Measurements from ENCODE around the gene GRID1. TPM values are rescaled to one million over a fixed set of nuclear protein-coding genes. Genes with fewer than 3 reads are reported as not detected.

The GRID1 gene
- total RNA-seq, 1 donor from 2014 or later: 1.1 TPM

DNA sequence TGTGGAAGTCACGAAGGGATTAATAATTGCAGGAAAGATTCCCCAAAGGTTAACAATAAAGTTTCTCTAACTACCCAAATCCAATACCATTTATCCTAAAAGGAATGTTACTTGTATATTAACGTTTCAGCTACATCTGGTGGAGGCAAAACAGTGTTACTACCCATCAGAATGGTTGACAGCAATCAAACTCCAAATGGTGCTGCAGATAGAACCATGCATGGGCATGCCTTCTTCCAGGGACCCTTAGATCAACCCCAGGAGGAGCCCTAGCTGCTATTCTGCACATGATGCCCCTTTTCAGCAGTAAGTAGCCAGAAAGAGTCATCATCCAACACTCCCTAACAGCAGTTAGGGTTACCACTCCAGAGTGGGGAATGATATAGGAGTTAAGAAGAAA, 336.3 kb downstream of the GRID1 start:
- Mint-ChIP-seq H3K36me3 (ENCODE audit: low read depth) (peaks cover 3% of the 10 kb centered on the region), H3K27me3 (ENCODE audit: low read depth) (no peaks in the 10 kb centered on the region), H3K9me3 (peaks cover 17% of the 10 kb centered on the region), H3K4me3 (no peak overlapping the region), H3K27ac (ENCODE audit: unreplicated experiment) (no peak overlapping the region), H3K4me1 (no peaks in the 10 kb centered on the region)
- TF ChIP-seq, protein P1, sequence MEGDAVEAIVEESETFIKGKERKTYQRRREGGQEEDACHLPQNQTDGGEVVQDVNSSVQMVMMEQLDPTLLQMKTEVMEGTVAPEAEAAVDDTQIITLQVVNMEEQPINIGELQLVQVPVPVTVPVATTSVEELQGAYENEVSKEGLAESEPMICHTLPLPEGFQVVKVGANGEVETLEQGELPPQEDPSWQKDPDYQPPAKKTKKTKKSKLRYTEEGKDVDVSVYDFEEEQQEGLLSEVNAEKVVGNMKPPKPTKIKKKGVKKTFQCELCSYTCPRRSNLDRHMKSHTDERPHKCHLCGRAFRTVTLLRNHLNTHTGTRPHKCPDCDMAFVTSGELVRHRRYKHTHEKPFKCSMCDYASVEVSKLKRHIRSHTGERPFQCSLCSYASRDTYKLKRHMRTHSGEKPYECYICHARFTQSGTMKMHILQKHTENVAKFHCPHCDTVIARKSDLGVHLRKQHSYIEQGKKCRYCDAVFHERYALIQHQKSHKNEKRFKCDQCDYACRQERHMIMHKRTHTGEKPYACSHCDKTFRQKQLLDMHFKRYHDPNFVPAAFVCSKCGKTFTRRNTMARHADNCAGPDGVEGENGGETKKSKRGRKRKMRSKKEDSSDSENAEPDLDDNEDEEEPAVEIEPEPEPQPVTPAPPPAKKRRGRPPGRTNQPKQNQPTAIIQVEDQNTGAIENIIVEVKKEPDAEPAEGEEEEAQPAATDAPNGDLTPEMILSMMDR (conservative IDR thresholded peaks at IDR 0.05): no peak
- DNase-seq (ENCODE audit: low read depth, low spot score): no peak

DNA sequence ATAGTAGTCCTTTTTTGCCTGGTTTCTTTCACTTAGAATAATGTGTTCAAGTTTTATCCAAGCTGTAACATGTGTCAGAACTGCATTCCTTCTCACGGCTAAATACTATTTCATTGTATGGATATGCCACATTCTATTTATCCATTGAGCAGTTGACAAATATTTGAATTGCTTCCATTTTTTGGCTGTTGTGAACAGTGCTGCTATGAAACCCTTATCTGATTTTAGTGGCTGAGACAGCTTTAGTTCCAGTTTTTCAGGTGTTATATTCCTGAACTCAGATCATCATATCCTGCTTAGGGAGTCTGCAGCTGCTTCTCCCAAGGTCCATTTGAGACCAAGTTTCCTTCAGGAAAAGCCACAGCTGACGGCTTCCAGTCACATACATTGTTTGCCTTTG, 339.2 kb downstream of the GRID1 start:
- TF ChIP-seq, protein P1 (conservative IDR thresholded peaks at IDR 0.05): no peak
- Mint-ChIP-seq H3K36me3 (ENCODE audit: low read depth) (peaks cover 3% of the 10 kb centered on the region), H3K4me1 (no peaks in the 10 kb centered on the region), H3K27me3 (ENCODE audit: low read depth) (no peaks in the 10 kb centered on the region), H3K4me3 (no peak overlapping the region), H3K9me3 (peaks cover 17% of the 10 kb centered on the region), H3K27ac (ENCODE audit: unreplicated experiment) (no peak overlapping the region)
- no peak for DNase-seq (ENCODE audit: low read depth, low spot score)

DNA sequence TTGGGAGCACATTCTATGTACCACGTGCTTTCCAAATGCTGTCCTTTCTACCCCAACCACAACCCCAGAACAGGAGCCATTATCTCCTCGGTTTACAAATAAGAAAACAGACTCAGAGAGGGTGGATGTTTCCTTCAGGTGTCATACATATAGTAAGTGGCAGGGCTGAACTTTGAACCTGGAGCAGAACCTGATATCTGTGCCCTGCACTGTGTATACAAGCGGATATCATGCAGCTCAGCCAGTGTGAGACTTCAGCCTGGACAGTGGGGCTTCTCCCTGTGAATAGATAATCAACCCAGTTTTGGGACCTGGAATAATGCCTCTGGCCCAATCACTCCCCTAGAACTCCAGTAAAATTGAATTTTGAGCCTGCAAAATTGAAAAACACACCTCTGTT, 341.1 kb downstream of the GRID1 start:
- Mint-ChIP-seq H3K4me3 (no peak overlapping the region), H3K27me3 (ENCODE audit: low read depth) (no peaks in the 10 kb centered on the region), H3K4me1 (no peaks in the 10 kb centered on the region), H3K27ac (ENCODE audit: unreplicated experiment) (no peak overlapping the region), H3K36me3 (ENCODE audit: low read depth) (no peaks in the 10 kb centered on the region), H3K9me3 (peaks cover 13% of the 10 kb centered on the region)
- TF ChIP-seq, protein P1 (conservative IDR thresholded peaks at IDR 0.05): no peak
- no peak for DNase-seq (ENCODE audit: low read depth, low spot score)

DNA sequence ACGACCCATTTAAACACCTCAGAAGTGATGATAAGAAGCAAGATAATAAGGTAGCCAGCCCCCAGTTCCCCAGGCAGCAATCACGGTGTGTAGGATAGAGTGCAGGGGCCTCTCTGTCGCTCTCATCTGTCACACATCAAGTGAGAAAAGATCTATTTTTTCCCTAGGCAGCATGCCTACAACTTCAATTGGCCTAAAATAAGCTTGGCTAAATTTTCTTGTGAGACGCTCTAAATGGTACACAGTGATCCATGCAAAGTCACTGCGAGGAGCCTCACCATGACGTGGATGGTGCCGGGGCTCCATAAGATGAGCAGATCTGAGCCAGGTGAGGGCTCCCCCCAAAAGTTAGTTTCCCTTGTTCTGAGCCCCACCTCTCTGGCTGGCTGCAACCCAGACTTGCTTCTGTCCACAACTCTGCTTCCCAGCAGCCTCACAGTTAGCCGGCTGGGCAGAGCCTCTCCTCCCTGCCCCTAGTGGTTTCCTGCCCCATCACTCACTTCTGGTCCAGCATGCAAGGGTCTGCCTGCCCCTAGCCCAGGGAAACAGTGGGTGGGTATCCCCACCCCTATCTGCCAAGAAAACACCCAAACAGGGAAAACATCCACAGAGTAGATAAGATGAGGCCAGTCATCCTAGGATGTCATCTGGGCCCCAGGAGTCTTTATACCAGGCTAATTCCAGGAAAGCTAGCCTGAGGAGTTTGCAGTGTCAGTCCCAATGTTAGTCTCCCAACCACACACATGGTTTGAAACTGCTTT, 342.1 kb downstream of the GRID1 start:
- Mint-ChIP-seq H3K4me1 (no peaks in the 10 kb centered on the region), H3K27ac (ENCODE audit: unreplicated experiment) (no peak overlapping the region), H3K4me3 (no peak overlapping the region), H3K9me3 (peaks cover 8% of the 10 kb centered on the region), H3K36me3 (ENCODE audit: low read depth) (no peaks in the 10 kb centered on the region), H3K27me3 (ENCODE audit: low read depth) (no peaks in the 10 kb centered on the region)
- DNase-seq (ENCODE audit: low read depth, low spot score): no peak
- TF ChIP-seq, protein P1 (conservative IDR thresholded peaks at IDR 0.05): no peak

DNA sequence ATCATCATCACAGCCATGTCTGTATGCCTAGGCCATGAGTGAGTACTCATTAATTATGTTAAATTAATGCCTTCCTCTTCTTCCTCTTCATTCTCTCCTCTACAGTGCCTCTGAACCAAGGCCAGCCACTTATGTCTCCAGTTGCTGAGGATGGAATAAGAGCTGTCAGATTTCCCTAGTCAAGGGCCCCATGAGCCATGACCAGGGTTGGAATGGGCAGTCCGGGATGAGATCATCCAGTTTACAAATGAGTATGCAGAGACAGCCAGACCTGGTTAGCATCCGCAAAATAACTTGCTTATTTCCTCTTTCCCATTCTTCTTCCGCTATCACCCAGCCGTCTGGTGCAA, 342.7 kb downstream of the GRID1 start:
- TF ChIP-seq, protein P1 (conservative IDR thresholded peaks at IDR 0.05): no peak
- DNase-seq (ENCODE audit: low read depth, low spot score): no peak
- H3K9me3 Mint-ChIP-seq: peaks cover 2% of the 10 kb centered on the region
- H3K36me3 Mint-ChIP-seq (ENCODE audit: low read depth): no peaks in the 10 kb centered on the region
- H3K4me1 Mint-ChIP-seq: no peaks in the 10 kb centered on the region
- H3K27me3 Mint-ChIP-seq (ENCODE audit: low read depth): no peaks in the 10 kb centered on the region
- no peak overlapping the region for H3K4me3 Mint-ChIP-seq
- peak overlapping the region; percentile 27 for H3K27ac Mint-ChIP-seq (ENCODE audit: unreplicated experiment)

Measured in neural crest cell (in vitro differentiated cells).